NT2/D1 (cell line): Measurements from ENCODE around the gene TOR3A.

Experiments used
- SUZ12 ChIP-seq: IDR thresholded peaks from 2 replicates; pipeline ENCODE4 v1.6.1; 2011; ENCODE audit not compliant: insufficient read length, insufficient read depth; ENCODE audit errors: extremely low read depth
- YY1 ChIP-seq: IDR thresholded peaks from 2 replicates; pipeline ENCODE4 v1.6.1; 2011; ENCODE audit not compliant: insufficient read length, insufficient read depth
- ZNF274 ChIP-seq: IDR thresholded peaks from 2 replicates; pipeline ENCODE4 v1.6.1; 2011; ENCODE audit warnings: mild to moderate bottlenecking, low read depth, low read length

GRCh38 chr1:179043907-179044306, 38.0 kb upstream of the TOR3A start:
- no peak for TF ChIP-seq SUZ12
- no peak for TF ChIP-seq YY1
- TF ChIP-seq ZNF274 = no peak
